IPS DF 6.9 (cell line): ENCODE data around the gene METTL3.

ENCODE experiments used
- DNase-seq: peaks from one replicate; pipeline ENCODE4 v3.0.0-alpha.2; 2013; ENCODE audit warnings: low read depth, low spot score
- H3K27ac ChIP-seq: one replicate; pipeline ENCODE4 v1.5.1; 2013; ENCODE audit warnings: low read length, control low read depth
- H3K27me3 ChIP-seq: 2 replicates; pipeline ENCODE4 v1.6.1; 2013; ENCODE audit warnings: mild to moderate bottlenecking, low read length; ENCODE audit not compliant: control insufficient read depth, insufficient read depth
- H3K36me3 ChIP-seq: 2 replicates; pipeline ENCODE4 v1.6.1; 2013; ENCODE audit warnings: low read length; ENCODE audit not compliant: control insufficient read depth, insufficient read depth
- H3K4me1 ChIP-seq: 2 replicates; pipeline ENCODE4 v1.6.1; 2013; ENCODE audit warnings: low read length; ENCODE audit not compliant: control insufficient read depth, insufficient read depth
- H3K4me3 ChIP-seq: 2 replicates; pipeline ENCODE4 v1.5.1; 2013; ENCODE audit warnings: mild to moderate bottlenecking, low read length
- H3K9me3 ChIP-seq: 2 replicates; pipeline ENCODE4 v1.6.1; 2013; ENCODE audit warnings: low read length, inconsistent platforms; ENCODE audit not compliant: control insufficient read depth, insufficient read depth
- WGBS: extraction: QIAGEN DNeasy Blood & Tissue Kit; methylation state at CpG from one replicate; pipeline ENCODE4 v1.1.7; 2013; ENCODE audit warnings: mixed read lengths, missing lambda C conversion rate; ENCODE audit not compliant: insufficient read length, insufficient coverage; 5-methylcytosine and 5-hydroxymethylcytosine counted together

The METTL3 gene

GRCh38 chr14:21539189-21539940 lies 28.2 kb upstream of the METTL3 start:
- DNase-seq, result no peak

GRCh38 chr14:21537090-21537424 lies 25.9 kb upstream of the METTL3 start:
- Histone ChIP-seq H3K27me3 (no peaks in the 10 kb centered on the region), H3K4me1 (no peaks in the 10 kb centered on the region; the same call in 1 of the 2 replicates), H3K27ac (peak overlapping the region; percentile 15), H3K36me3 (no peaks in the 10 kb centered on the region), H3K4me3 (peak overlapping the region; percentile 68; the same call in 1 of the 2 replicates), H3K9me3 (no peaks in the 10 kb centered on the region)
- WGBS, result no CpG with 5 or more reads among the region's 3 CpGs
- no peak for DNase-seq

More at GRCh38 chr14:21539189-21539940, 28.2 kb upstream of the METTL3 start:
- WGBS, result no CpG with 5 or more reads among the region's 3 CpGs
- Histone ChIP-seq H3K36me3 (no peaks in the 10 kb centered on the region), H3K4me1 (no peaks in the 10 kb centered on the region; the same call in 1 of the 2 replicates), H3K9me3 (no peaks in the 10 kb centered on the region), H3K27me3 (no peaks in the 10 kb centered on the region), H3K4me3 (no peak overlapping the region), H3K27ac (no peak overlapping the region)

GRCh38 chr14:21536418-21537089 lies 25.4 kb upstream of the METTL3 start:
- DNase-seq, result no peak
- H3K4me3 ChIP-seq, result peak overlapping the region; percentile 68; the same call in 1 of the 2 replicates
- peak overlapping the region; percentile 15 for H3K27ac ChIP-seq
- no peaks in the 10 kb centered on the region for H3K27me3 ChIP-seq
- WGBS, result no CpG with 5 or more reads among the region's 25 CpGs
- H3K4me1 ChIP-seq, result no peaks in the 10 kb centered on the region; the same call in 1 of the 2 replicates
- H3K9me3 ChIP-seq, result no peaks in the 10 kb centered on the region
- H3K36me3 ChIP-seq, result no peaks in the 10 kb centered on the region

- no peaks in the 10 kb centered on the region for H3K9me3 ChIP-seq
- peak overlapping the region; percentile 68; the same call in 1 of the 2 replicates for H3K4me3 ChIP-seq
- no peaks in the 10 kb centered on the region for H3K36me3 ChIP-seq
- H3K4me1 ChIP-seq, result no peaks in the 10 kb centered on the region; the same call in 1 of the 2 replicates
- no CpG with 5 or more reads among the region's 6 CpGs for WGBS
- no peaks in the 10 kb centered on the region for H3K27me3 ChIP-seq
- peak overlapping the region; percentile 15 for H3K27ac ChIP-seq
- no peak for DNase-seq
Measured at GRCh38 chr14:21535545-21536417, 24.6 kb upstream of the METTL3 start.

- WGBS, result no CpG with 5 or more reads among the region's 4 CpGs
- Histone ChIP-seq H3K9me3 (no peaks in the 10 kb centered on the region), H3K4me1 (no peaks in the 10 kb centered on the region; the same call in 1 of the 2 replicates), H3K27ac (peak overlapping the region; percentile 94), H3K4me3 (peak overlapping the region; percentile 33; the same call in 1 of the 2 replicates), H3K27me3 (no peaks in the 10 kb centered on the region), H3K36me3 (no peaks in the 10 kb centered on the region)
- no peak for DNase-seq
Measured at GRCh38 chr14:21534576-21534975, 23.4 kb upstream of the METTL3 start.

- H3K4me1 ChIP-seq, result no peaks in the 10 kb centered on the region
Measured at GRCh38 chr14:21533294-21533693, 22.2 kb upstream of the METTL3 start.

GRCh38 chr14:21529515-21529914 lies 18.4 kb upstream of the METTL3 start:
- Histone ChIP-seq H3K36me3 (peaks cover 9% of the 10 kb centered on the region), H3K27ac (no peak overlapping the region), H3K27me3 (no peaks in the 10 kb centered on the region), H3K4me3 (no peak overlapping the region), H3K4me1 (peaks cover 4% of the 10 kb centered on the region; the same call in 1 of the 2 replicates), H3K9me3 (no peaks in the 10 kb centered on the region)
- WGBS, result no CpG with 5 or more reads among the region's 1 CpG
- DNase-seq, result no peak

More at GRCh38 chr14:21533294-21533693, 22.2 kb upstream of the METTL3 start:
- Histone ChIP-seq H3K9me3 (no peaks in the 10 kb centered on the region), H3K27ac (no peak overlapping the region), H3K27me3 (no peaks in the 10 kb centered on the region), H3K36me3 (no peaks in the 10 kb centered on the region), H3K4me3 (no peak overlapping the region)
- no peak for DNase-seq

GRCh38 chr14:21528381-21529348 lies 17.5 kb upstream of the METTL3 start:
- Histone ChIP-seq H3K36me3 (peaks cover 18% of the 10 kb centered on the region), H3K9me3 (no peaks in the 10 kb centered on the region), H3K27me3 (no peaks in the 10 kb centered on the region), H3K4me3 (no peak overlapping the region), H3K4me1 (peaks cover 10% of the 10 kb centered on the region; the same call in 1 of the 2 replicates), H3K27ac (peak overlapping the region; percentile 53)
- no peak for DNase-seq
- no CpG with 5 or more reads among the region's 4 CpGs for WGBS

GRCh38 chr14:21527318-21527679 lies 16.2 kb upstream of the METTL3 start:
- Histone ChIP-seq H3K9me3 (no peaks in the 10 kb centered on the region), H3K27me3 (no peaks in the 10 kb centered on the region), H3K4me3 (no peak overlapping the region), H3K4me1 (peaks cover 13% of the 10 kb centered on the region; the same call in 1 of the 2 replicates), H3K27ac (peak overlapping the region; percentile 48), H3K36me3 (peaks cover 29% of the 10 kb centered on the region)
- no peak for DNase-seq
- WGBS, result no CpG with 5 or more reads among the region's 1 CpG
